Middle frontal gyrus (tissue), 1 donor: ENCODE measurements around the gene LRCH3.
A peak's percentile ranks its signal among the peaks of the same experiment; 100 is the strongest.
"Not testable (repeated sequence)": the region's sequence is repeated elsewhere in the genome, so short reads cannot be mapped to it uniquely, and the experiment has no call there.

Experiments
- DNase-seq: peaks from one replicate; pipeline ENCODE4 v3.0.0-alpha.2; 2015; ENCODE audit warnings: low spot score; ENCODE audit errors: extremely low spot score

The LRCH3 gene

DNA sequence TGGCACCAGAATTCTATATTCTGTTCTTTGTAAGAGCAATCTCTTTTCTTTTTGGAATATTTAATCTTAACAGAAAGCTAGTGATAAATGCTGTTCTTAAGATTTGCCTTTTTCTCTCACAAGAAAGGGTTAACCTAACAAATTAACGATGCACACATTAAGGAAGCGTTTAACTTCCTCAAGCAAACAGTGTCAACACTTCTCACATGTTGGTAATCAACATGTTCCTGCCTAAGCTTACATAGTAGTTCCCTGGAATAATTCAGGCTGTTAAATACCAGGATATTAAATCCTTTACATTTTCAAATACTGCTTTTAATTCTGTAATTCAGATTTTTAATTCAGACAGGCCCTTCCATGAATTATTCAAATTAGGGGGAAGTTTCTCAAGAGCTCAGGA, 91.5 kb downstream of the LRCH3 start:
- no peak for DNase-seq

DNA sequence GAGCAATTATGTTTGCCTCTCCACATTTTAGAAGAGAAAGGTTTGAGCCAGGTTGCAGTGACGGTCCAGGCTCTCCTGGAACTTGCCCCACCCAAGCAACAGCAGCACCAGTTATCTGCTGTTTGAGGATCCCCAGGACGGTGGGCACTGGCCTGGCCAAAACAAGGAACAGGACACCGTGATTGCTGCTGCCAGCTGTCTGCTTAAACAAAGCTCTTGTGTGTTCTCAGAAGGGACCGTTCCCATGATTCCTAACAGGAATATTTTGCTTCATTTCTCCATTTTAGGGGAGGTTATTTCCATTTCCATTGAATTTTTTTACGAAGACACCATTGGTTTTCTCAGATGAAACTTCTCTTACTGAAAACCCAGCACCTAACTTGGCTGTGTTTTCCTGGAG, 92.5 kb downstream of the LRCH3 start:
- DNase-seq, result no peak

DNA sequence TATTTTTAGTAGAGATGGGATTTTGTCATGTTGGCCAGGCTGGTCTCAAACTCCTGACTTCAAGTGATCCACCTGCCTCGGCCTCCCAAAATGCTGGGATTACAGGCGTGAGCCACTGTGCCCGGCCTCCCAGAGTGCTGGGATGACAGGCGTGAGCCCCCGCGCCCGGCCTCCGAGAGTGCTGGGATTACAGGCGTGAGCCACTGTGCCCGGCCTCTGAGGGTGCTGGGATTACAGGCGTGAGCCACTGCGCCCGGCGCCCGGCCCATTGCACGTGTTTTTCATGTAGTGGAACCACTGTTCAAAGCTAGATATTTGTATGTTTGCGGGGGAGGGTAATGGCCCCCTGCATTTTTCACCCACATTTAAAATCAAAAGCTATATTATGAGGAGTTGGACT, 93.3 kb downstream of the LRCH3 start:
- DNase-seq, result not testable (repeated sequence)

DNA sequence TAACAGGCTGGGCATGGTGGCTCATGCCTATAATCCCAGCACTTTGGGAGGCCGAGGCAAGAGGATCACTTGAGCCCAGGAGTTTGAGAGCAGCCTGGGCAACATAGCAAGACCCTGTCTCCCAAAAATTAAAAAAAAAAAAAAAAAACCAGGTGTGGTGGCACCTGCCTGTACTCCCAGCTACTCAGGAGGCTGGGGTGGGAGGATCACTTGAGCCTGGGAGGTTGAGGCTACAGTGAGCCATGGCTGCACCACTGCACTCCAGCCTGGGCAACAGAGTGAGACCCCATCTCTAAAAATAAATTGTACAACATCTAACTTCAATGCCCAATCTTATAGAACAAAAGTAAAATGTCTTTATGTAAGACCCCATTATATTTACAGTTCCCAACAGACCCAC, 95.0 kb downstream of the LRCH3 start:
- not testable (repeated sequence) for DNase-seq

- DNase-seq, result not testable (repeated sequence)
Measured at GRCh38 chr3:197887430-197888053, 96.5 kb downstream of the LRCH3 start.

GRCh38 chr3:197888511-197888910, 97.5 kb downstream of the LRCH3 start:
- DNase-seq, result no peak

DNA sequence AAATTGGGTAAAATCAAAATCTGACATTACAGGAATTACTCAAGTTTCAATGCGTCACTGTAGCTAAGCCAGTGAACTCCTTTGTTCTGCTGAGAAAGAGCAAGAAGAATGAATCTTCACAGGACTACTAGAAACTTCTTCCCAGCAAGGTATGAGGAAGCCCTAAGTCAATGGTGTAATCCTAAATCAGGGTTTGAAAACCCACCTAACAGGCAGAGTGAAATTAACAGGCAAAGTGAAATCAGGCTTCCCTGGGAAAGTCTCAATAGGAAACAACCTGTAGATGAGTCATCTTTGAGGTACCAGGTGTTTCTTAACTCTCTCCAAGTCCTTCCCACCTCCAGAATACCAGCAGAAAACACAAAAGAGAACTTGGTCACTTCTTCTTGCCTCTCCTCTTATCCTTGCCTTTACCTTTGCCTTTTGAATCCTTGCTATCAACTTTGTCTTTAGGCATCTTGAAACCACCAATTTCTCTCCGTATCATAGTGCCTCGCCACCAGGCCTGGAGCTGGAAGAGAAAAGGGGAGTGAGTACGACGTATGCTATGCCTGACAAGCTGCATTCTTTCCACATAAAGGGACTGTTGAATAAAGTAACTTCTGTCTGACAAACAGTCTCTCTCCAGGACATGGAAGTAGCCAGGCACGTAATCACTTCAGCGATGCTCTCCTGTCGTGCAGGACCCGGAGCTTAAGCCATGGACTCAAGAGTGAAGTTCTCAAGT, 98.3 kb downstream of the LRCH3 start:
- no peak for DNase-seq

DNA sequence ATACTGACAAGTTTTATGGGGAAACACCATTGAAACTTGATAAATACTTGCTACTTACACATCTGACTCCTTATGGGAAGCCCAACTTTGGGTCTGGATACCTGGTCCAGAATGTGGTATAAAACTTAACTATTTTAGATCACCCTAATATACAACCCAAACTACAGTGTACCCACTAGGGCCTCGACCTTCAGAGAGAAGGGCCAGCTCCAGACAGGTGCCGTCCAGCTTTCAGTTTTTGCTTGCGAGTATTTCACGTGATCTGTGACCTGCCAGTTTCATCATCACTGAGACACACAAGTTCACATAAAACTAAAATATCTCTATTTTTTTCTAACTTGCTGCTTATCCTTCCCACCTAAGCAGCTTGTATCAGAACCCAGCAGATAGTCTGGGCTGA, 99.6 kb downstream of the LRCH3 start:
- DNase-seq, result no peak

DNA sequence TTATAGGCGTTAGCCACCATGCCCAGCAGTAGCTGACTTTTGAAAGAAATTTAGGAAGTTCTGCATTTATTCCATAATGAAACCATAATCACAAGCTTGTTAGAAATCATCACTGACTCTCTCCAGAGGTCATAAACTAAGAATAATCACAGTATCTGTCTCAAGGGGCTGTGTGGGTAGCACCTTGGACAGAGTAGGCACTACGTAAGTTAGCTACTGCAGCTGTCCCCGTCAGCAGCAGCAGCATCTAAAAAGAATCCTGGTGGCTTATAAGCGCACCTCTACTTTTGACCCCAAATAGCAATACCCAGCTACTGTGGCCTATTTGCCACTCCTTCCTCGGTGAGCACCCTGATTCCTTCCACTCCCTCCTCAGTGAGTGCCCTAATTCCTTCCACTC, 101.1 kb downstream of the LRCH3 start:
- no peak for DNase-seq

GRCh38 chr3:197896421-197896820, 105.4 kb downstream of the LRCH3 start:
- no peak for DNase-seq

- no peak for DNase-seq
Measured at GRCh38 chr3:197899833-197900478, 108.9 kb downstream of the LRCH3 start.

DNA sequence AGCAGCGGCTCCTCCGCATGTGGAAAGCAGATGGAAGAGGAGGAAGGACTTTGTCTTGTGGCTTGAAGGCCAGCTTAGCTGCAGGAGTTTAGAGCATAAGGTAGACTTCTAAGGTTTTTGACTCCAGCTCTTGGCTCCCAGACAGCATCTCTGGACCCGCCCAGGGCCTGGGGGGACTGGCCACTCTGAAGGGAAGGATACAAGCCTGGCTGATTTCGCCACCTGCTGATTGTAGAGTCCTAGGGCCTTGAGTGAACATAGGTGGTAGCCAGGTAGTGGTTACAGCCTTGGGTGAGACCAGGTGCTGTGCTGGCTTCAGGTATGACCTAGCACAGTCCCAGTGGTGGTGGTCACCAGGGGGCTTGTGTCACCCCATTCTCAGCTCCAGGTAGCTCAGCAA, 110.6 kb downstream of the LRCH3 start:
- no peak for DNase-seq

GRCh38 chr3:197906023-197906849, 115.2 kb downstream of the LRCH3 start:
- peak; percentile 65 for DNase-seq

DNA sequence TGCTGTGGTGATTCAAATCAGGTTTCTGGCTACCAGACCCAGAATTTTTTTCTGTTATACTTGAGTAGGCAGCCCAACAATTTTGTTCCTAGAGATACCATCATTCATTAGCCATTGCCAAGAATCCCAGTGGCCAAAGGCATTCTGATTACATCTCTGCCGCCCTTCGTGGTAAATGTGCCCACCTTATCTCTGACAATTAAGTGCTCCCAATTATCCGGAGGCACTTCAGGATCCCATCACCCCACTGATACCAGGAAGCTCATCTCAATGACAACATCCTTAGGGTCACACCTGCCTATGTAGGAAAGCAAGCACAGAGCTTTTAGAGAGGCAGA, 115.8 kb downstream of the LRCH3 start:
- DNase-seq, result no peak

DNA sequence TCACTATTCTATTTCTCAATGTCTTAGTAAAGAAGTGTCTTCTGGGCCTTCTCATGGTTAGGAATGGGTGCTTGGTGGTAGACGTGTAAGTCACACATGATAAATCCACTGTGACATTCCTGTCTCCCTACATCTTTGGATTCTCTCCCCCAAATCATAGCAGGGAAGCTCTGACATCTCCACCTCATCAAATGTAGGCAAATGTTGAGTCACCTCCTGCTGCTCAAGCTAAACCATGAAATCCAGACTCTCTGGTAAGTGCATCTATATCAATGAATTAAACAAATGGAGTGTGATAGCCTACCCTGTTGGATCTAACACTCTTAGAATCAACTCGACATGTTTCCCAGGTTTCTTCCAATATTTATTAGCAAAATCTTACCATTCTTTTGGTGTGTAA, 116.1 kb downstream of the LRCH3 start:
- no peak for DNase-seq

- not testable (repeated sequence) for DNase-seq
Measured at GRCh38 chr3:197908550-197908949, 117.5 kb downstream of the LRCH3 start.

GRCh38 chr3:197908957-197909701, 118.1 kb downstream of the LRCH3 start:
- DNase-seq, result no peak

- DNase-seq, result no peak
Measured at GRCh38 chr3:197912741-197913476, 121.9 kb downstream of the LRCH3 start.

DNA sequence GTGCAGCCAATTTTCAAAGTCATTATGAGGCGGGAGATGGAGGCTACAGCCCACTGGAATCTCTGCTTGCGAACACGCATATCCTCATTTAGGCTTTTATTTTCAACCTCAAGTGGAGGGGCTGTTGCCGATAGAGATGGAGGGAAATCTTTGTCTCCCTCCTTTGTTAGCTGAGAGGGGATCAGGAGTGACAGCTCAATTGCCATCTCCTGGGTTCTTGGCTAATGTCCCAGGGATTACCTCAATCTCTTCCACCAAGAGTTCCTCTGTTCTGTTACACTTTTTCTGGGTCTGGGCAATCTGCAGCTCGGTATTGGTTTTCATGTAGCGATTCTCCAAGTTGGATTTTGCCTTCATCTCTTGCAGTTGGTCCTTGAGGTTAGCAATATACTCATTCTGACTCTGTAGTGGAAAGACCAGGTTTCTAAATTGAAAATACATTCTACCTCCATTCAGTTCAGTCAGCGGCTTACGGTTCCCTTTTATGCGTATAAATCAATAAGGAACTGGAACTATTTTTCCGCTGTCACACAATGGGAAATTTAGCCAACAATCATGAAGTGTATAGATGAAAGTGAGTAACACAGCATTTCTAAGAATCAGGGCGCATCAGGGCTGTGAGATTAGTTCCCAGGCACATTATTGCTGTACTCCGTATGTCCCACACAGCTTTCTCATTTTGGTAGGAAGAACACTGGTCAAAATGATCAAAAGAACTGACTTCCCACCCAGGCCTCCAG, 122.8 kb downstream of the LRCH3 start:
- DNase-seq, result no peak
